ENCODE measurements around the gene LRP1. TPM values are rescaled to one million over a fixed set of nuclear protein-coding genes. Genes with fewer than 3 reads are reported as not detected.

LRP1 gene
- total and polyA plus RNA-seq, 2 of the 13 experiments (the other 11 are each of a cell fraction or from before 2014, with no cell fraction given) = 14.7 to 30.8 TPM

DNA sequence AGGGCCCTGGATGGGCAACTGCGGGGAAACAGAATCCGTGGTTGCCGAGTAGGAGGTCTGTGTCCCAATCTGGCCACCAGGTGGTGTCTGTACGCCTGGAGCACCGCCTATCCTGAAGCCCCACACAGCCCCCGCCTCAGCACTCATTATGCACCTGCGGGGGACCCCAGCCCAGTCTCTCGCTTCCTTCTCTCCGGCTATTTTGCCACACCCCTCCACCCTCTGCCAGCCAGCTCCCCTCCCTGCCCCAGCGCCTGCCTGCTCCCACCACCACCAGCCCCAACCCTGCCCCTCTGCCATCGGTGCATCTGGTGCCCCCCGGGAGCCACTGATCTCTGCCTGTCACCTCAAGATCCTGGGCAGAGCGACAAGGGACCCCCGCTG, 86.1 kb downstream of the LRP1 start (continued):
- TF ChIP-seq, protein P1, sequence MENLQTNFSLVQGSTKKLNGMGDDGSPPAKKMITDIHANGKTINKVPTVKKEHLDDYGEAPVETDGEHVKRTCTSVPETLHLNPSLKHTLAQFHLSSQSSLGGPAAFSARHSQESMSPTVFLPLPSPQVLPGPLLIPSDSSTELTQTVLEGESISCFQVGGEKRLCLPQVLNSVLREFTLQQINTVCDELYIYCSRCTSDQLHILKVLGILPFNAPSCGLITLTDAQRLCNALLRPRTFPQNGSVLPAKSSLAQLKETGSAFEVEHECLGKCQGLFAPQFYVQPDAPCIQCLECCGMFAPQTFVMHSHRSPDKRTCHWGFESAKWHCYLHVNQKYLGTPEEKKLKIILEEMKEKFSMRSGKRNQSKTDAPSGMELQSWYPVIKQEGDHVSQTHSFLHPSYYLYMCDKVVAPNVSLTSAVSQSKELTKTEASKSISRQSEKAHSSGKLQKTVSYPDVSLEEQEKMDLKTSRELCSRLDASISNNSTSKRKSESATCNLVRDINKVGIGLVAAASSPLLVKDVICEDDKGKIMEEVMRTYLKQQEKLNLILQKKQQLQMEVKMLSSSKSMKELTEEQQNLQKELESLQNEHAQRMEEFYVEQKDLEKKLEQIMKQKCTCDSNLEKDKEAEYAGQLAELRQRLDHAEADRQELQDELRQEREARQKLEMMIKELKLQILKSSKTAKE (CRISPR knock-in tag; IDR thresholded peaks at IDR 0.05; ENCODE audit: borderline replicate concordance) = no peak
- TF ChIP-seq ZNF776 (CRISPR knock-in tag; IDR thresholded peaks at IDR 0.05) = no peak
- TF ChIP-seq, protein P2, sequence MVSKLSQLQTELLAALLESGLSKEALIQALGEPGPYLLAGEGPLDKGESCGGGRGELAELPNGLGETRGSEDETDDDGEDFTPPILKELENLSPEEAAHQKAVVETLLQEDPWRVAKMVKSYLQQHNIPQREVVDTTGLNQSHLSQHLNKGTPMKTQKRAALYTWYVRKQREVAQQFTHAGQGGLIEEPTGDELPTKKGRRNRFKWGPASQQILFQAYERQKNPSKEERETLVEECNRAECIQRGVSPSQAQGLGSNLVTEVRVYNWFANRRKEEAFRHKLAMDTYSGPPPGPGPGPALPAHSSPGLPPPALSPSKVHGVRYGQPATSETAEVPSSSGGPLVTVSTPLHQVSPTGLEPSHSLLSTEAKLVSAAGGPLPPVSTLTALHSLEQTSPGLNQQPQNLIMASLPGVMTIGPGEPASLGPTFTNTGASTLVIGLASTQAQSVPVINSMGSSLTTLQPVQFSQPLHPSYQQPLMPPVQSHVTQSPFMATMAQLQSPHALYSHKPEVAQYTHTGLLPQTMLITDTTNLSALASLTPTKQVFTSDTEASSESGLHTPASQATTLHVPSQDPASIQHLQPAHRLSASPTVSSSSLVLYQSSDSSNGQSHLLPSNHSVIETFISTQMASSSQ (IDR thresholded peaks at IDR 0.05; ENCODE audit: low read depth) = no peak
- TF ChIP-seq, protein P2 (CRISPR knock-in tag; IDR thresholded peaks at IDR 0.05; ENCODE audit: borderline replicate concordance) = no peak
- peak; percentile 88 for TF ChIP-seq KDM2A (CRISPR knock-in tag; IDR thresholded peaks at IDR 0.05; ENCODE audit: borderline replicate concordance, low read depth)
- TF ChIP-seq, protein P3, sequence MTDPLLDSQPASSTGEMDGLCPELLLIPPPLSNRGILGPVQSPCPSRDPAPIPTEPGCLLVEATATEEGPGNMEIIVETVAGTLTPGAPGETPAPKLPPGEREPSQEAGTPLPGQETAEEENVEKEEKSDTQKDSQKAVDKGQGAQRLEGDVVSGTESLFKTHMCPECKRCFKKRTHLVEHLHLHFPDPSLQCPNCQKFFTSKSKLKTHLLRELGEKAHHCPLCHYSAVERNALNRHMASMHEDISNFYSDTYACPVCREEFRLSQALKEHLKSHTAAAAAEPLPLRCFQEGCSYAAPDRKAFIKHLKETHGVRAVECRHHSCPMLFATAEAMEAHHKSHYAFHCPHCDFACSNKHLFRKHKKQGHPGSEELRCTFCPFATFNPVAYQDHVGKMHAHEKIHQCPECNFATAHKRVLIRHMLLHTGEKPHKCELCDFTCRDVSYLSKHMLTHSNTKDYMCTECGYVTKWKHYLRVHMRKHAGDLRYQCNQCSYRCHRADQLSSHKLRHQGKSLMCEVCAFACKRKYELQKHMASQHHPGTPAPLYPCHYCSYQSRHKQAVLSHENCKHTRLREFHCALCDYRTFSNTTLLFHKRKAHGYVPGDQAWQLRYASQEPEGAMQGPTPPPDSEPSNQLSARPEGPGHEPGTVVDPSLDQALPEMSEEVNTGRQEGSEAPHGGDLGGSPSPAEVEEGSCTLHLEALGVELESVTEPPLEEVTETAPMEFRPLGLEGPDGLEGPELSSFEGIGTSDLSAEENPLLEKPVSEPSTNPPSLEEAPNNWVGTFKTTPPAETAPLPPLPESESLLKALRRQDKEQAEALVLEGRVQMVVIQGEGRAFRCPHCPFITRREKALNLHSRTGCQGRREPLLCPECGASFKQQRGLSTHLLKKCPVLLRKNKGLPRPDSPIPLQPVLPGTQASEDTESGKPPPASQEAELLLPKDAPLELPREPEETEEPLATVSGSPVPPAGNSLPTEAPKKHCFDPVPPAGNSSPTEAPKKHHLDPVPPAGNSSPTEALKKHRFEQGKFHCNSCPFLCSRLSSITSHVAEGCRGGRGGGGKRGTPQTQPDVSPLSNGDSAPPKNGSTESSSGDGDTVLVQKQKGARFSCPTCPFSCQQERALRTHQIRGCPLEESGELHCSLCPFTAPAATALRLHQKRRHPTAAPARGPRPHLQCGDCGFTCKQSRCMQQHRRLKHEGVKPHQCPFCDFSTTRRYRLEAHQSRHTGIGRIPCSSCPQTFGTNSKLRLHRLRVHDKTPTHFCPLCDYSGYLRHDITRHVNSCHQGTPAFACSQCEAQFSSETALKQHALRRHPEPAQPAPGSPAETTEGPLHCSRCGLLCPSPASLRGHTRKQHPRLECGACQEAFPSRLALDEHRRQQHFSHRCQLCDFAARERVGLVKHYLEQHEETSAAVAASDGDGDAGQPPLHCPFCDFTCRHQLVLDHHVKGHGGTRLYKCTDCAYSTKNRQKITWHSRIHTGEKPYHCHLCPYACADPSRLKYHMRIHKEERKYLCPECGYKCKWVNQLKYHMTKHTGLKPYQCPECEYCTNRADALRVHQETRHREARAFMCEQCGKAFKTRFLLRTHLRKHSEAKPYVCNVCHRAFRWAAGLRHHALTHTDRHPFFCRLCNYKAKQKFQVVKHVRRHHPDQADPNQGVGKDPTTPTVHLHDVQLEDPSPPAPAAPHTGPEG (CRISPR knock-in tag; IDR thresholded peaks at IDR 0.05) = 0 out of 2 replicates have a peak, but pooled peaks have one; percentile 43
- TF ChIP-seq RFX3 (CRISPR knock-in tag; IDR thresholded peaks at IDR 0.05) = no peak
- TF ChIP-seq MIER3 (CRISPR knock-in tag; IDR thresholded peaks at IDR 0.05; ENCODE audit: borderline replicate concordance) = no peak
- TF ChIP-seq CBX5 (CRISPR knock-in tag; IDR thresholded peaks at IDR 0.05; ENCODE audit: borderline replicate concordance) = no peak
- TF ChIP-seq, protein P4, sequence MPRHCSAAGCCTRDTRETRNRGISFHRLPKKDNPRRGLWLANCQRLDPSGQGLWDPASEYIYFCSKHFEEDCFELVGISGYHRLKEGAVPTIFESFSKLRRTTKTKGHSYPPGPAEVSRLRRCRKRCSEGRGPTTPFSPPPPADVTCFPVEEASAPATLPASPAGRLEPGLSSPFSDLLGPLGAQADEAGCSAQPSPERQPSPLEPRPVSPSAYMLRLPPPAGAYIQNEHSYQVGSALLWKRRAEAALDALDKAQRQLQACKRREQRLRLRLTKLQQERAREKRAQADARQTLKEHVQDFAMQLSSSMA (CRISPR knock-in tag; IDR thresholded peaks at IDR 0.05) = no peak
- no peak for TF ChIP-seq ZMAT3 (CRISPR knock-in tag; conservative IDR thresholded peaks at IDR 0.05)
- no peak for TF ChIP-seq ZNF382 (CRISPR knock-in tag; IDR thresholded peaks at IDR 0.05; ENCODE audit: borderline replicate concordance)
- no peak for TF ChIP-seq NFATC3 (CRISPR knock-in tag; IDR thresholded peaks at IDR 0.05)
- TF ChIP-seq ZFX (CRISPR knock-in tag; IDR thresholded peaks at IDR 0.05; ENCODE audit: low read depth) = no peak

All from HepG2 (cell line).